Activated naive CD8-positive, alpha-beta T cell (primary cell): ENCODE results near the gene C11orf52.
"Not testable (repeated sequence)": the region's sequence is repeated elsewhere in the genome, so short reads cannot be mapped to it uniquely, and the experiment has no call there.

Source experiments
- H3K27ac Mint-ChIP-seq: one replicate; pipeline ENCODE4 v1.8.0; 2021; ENCODE audit warnings: mixed read lengths
- H3K27me3 Mint-ChIP-seq: one replicate; pipeline ENCODE4 v1.8.0; 2021; ENCODE audit warnings: mixed read lengths
- H3K36me3 Mint-ChIP-seq: one replicate; pipeline ENCODE4 v1.8.0; 2021; ENCODE audit warnings: mixed read lengths
- H3K4me1 Mint-ChIP-seq: one replicate; pipeline ENCODE4 v1.8.0; 2021; ENCODE audit warnings: low read depth, mixed read lengths
- H3K4me3 Mint-ChIP-seq: one replicate; pipeline ENCODE4 v1.8.0; 2021; ENCODE audit warnings: mild to moderate bottlenecking, mixed read lengths
- H3K9me3 Mint-ChIP-seq: one replicate; pipeline ENCODE4 v1.8.0; 2021; ENCODE audit warnings: low read depth, mixed read lengths

The C11orf52 gene

GRCh38 chr11:111918390-111919256 lies at the start of gene C11orf52:
Gene C11orf52 (plus strand): TSS chr11:111918913. CDS start chr11:111918973, 60 bp downstream.
- Mint-ChIP-seq H3K4me1 (no peaks in the 10 kb centered on the region), H3K27ac (no peak within 1 kb of the TSS), H3K36me3 (no peaks in the 10 kb centered on the region), H3K4me3 (no peak within 1 kb of the TSS), H3K27me3 (peaks cover 22% of the 10 kb centered on the region), H3K9me3 (no peaks in the 10 kb centered on the region)

GRCh38 chr11:111870113-111870512 lies 48.6 kb upstream of the C11orf52 start:
- Mint-ChIP-seq H3K9me3 (no peaks in the 10 kb centered on the region), H3K4me1 (peaks cover 30% of the 10 kb centered on the region), H3K27me3 (no peaks in the 10 kb centered on the region), H3K27ac (no peak overlapping the region), H3K4me3 (peak overlapping the region; percentile 65), H3K36me3 (peaks cover 22% of the 10 kb centered on the region)

- Mint-ChIP-seq H3K27ac (peak overlapping the region; percentile 91), H3K4me3 (peak overlapping the region; percentile 90), H3K36me3 (peaks cover 22% of the 10 kb centered on the region), H3K27me3 (no peaks in the 10 kb centered on the region), H3K4me1 (peaks cover 31% of the 10 kb centered on the region), H3K9me3 (no peaks in the 10 kb centered on the region)
Measured at GRCh38 chr11:111870522-111870885, 48.2 kb upstream of the C11orf52 start.

- H3K4me3 Mint-ChIP-seq: peak within 1 kb of the TSS; percentile 90
- H3K4me1 Mint-ChIP-seq: peaks cover 31% of the 10 kb centered on the region
- no peaks in the 10 kb centered on the region for H3K27me3 Mint-ChIP-seq
- peaks cover 22% of the 10 kb centered on the region for H3K36me3 Mint-ChIP-seq
- H3K27ac Mint-ChIP-seq: peak within 1 kb of the TSS; percentile 91
- H3K9me3 Mint-ChIP-seq: no peaks in the 10 kb centered on the region
Measured at GRCh38 chr11:111870886-111871692, 47.6 kb upstream of the C11orf52 start, which contains the start of gene ALG9. Gene ALG9 (minus strand): TSS chr11:111871581. CDS start chr11:111871482, 99 bp downstream.

- Mint-ChIP-seq H3K4me3 (peak overlapping the region; percentile 90), H3K4me1 (peaks cover 29% of the 10 kb centered on the region), H3K36me3 (peaks cover 19% of the 10 kb centered on the region), H3K9me3 (no peaks in the 10 kb centered on the region), H3K27me3 (no peaks in the 10 kb centered on the region), H3K27ac (peak overlapping the region; percentile 85)
Measured at GRCh38 chr11:111871693-111872161, 47.0 kb upstream of the C11orf52 start.

GRCh38 chr11:111878385-111878848 lies 40.3 kb upstream of the C11orf52 start:
- peaks cover 16% of the 10 kb centered on the region for H3K36me3 Mint-ChIP-seq
- peaks cover 30% of the 10 kb centered on the region for H3K4me1 Mint-ChIP-seq
- H3K27me3 Mint-ChIP-seq: no peaks in the 10 kb centered on the region
- peak overlapping the region; percentile 97 for H3K4me3 Mint-ChIP-seq
- peak overlapping the region; percentile 100 for H3K27ac Mint-ChIP-seq
- no peaks in the 10 kb centered on the region for H3K9me3 Mint-ChIP-seq

- Mint-ChIP-seq H3K4me1 (peaks cover 30% of the 10 kb centered on the region), H3K27ac (peak within 1 kb of the TSS; percentile 100), H3K36me3 (peaks cover 18% of the 10 kb centered on the region), H3K27me3 (no peaks in the 10 kb centered on the region), H3K4me3 (peak within 1 kb of the TSS; percentile 97), H3K9me3 (no peaks in the 10 kb centered on the region)
Measured at GRCh38 chr11:111878849-111879636, 39.7 kb upstream of the C11orf52 start, which contains the start of the genes CFAP68 and FDXACB1. Gene CFAP68 (plus strand): TSS chr11:111879541. CDS start chr11:111879561, 20 bp downstream. Gene FDXACB1 (minus strand): TSS chr11:111879165. CDS start chr11:111879132, 33 bp downstream.

GRCh38 chr11:111879637-111879960 lies 39.1 kb upstream of the C11orf52 start:
- H3K4me1 Mint-ChIP-seq: peaks cover 30% of the 10 kb centered on the region
- H3K27me3 Mint-ChIP-seq: no peaks in the 10 kb centered on the region
- H3K36me3 Mint-ChIP-seq: peaks cover 20% of the 10 kb centered on the region
- peak overlapping the region; percentile 97 for H3K4me3 Mint-ChIP-seq
- peak overlapping the region; percentile 100 for H3K27ac Mint-ChIP-seq
- no peaks in the 10 kb centered on the region for H3K9me3 Mint-ChIP-seq

- H3K9me3 Mint-ChIP-seq: no peaks in the 10 kb centered on the region
- peaks cover 16% of the 10 kb centered on the region for H3K36me3 Mint-ChIP-seq
- no peaks in the 10 kb centered on the region for H3K27me3 Mint-ChIP-seq
- H3K4me1 Mint-ChIP-seq: peaks cover 22% of the 10 kb centered on the region
- no peak overlapping the region for H3K4me3 Mint-ChIP-seq
- H3K27ac Mint-ChIP-seq: no peak overlapping the region
Measured at GRCh38 chr11:111882202-111882601, 36.5 kb upstream of the C11orf52 start.

- not testable (repeated sequence) for H3K4me1 Mint-ChIP-seq, H3K4me3 Mint-ChIP-seq, H3K27ac Mint-ChIP-seq, H3K27me3 Mint-ChIP-seq, H3K9me3 Mint-ChIP-seq
- H3K36me3 Mint-ChIP-seq: peaks cover 13% of the 10 kb centered on the region
Measured at GRCh38 chr11:111885053-111885452, 33.7 kb upstream of the C11orf52 start.

GRCh38 chr11:111886032-111886431 lies 32.7 kb upstream of the C11orf52 start:
- H3K27me3 Mint-ChIP-seq: no peaks in the 10 kb centered on the region
- no peaks in the 10 kb centered on the region for H3K4me1 Mint-ChIP-seq
- H3K4me3 Mint-ChIP-seq: no peak overlapping the region
- H3K9me3 Mint-ChIP-seq: no peaks in the 10 kb centered on the region
- H3K36me3 Mint-ChIP-seq: peaks cover 13% of the 10 kb centered on the region
- H3K27ac Mint-ChIP-seq: no peak overlapping the region

- H3K27ac Mint-ChIP-seq: no peak overlapping the region
- no peak overlapping the region for H3K4me3 Mint-ChIP-seq
- H3K36me3 Mint-ChIP-seq: peaks cover 13% of the 10 kb centered on the region
Measured at GRCh38 chr11:111886844-111887243, 31.9 kb upstream of the C11orf52 start.

GRCh38 chr11:111905411-111905810 lies 13.3 kb upstream of the C11orf52 start:
- Mint-ChIP-seq H3K27ac (no peak overlapping the region), H3K9me3 (no peaks in the 10 kb centered on the region), H3K27me3 (peaks cover 9% of the 10 kb centered on the region), H3K36me3 (peaks cover 11% of the 10 kb centered on the region), H3K4me3 (no peak overlapping the region), H3K4me1 (no peaks in the 10 kb centered on the region)

More at GRCh38 chr11:111886844-111887243, 31.9 kb upstream of the C11orf52 start:
- Mint-ChIP-seq H3K9me3 (no peaks in the 10 kb centered on the region), H3K4me1 (no peaks in the 10 kb centered on the region), H3K27me3 (no peaks in the 10 kb centered on the region)

- Mint-ChIP-seq H3K9me3 (no peaks in the 10 kb centered on the region), H3K4me3 (no peak overlapping the region), H3K36me3 (peaks cover 11% of the 10 kb centered on the region), H3K27ac (no peak overlapping the region), H3K27me3 (peaks cover 17% of the 10 kb centered on the region), H3K4me1 (no peaks in the 10 kb centered on the region)
Measured at GRCh38 chr11:111906680-111907079, 12.0 kb upstream of the C11orf52 start.
